ENCODE measurements around the gene C5orf46. TPM values are rescaled to one million over a fixed set of nuclear protein-coding genes. Genes with fewer than 3 reads are reported as not detected.
A peak's percentile ranks its signal among the peaks of the same experiment; 100 is the strongest.
"Not testable (repeated sequence)": the region's sequence is repeated elsewhere in the genome, so short reads cannot be mapped to it uniquely, and the experiment has no call there.

Gene C5orf46
- not detected for total RNA-seq (2021; fragmentation: NEBNext Ultra II Directional; extraction: Animal tissue kit (Norgen Biotek cat#: 25700))
- long read RNA-seq = 0 reads

DNA sequence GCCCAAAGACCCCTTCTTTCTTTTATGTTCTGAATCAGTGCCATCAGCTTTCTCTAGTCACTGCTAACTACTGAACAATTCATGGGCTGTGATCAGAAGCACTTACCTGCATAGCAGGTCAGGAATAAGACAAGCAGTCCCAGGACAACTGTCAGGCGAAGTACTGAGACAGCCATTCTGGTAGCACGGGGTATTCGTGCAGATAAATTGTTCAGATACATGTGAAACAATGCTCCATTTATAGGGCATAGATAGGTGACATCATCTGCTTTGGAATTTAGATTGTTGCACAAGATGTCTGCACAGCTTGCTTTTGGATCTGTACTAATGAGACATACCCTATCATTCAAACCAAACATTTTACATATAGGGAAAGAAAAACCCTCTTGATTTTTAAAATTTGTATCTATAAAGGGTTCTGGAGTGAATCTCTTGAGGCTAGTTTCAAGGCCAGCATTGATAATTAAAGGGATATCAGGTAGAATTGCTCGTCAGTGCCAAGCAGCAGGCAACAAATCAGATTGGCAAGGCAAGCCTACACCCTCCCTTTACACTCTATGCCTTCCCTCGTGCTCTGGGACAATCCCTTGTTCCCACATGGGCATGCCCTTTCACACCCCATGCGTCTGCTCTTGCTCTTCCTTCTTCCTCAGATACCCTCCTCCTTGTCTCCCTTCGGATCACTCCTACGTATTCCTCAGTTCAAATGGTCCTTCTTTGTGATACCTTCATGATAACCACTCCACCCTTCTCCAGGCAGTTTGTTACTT, at the start of gene C5orf46:
TSS of gene C5orf46 (minus strand) at position 213 of the 770 bp plus-strand sequence. CDS start at position 176, 37 bp downstream.
- TF ChIP-seq, protein P1, sequence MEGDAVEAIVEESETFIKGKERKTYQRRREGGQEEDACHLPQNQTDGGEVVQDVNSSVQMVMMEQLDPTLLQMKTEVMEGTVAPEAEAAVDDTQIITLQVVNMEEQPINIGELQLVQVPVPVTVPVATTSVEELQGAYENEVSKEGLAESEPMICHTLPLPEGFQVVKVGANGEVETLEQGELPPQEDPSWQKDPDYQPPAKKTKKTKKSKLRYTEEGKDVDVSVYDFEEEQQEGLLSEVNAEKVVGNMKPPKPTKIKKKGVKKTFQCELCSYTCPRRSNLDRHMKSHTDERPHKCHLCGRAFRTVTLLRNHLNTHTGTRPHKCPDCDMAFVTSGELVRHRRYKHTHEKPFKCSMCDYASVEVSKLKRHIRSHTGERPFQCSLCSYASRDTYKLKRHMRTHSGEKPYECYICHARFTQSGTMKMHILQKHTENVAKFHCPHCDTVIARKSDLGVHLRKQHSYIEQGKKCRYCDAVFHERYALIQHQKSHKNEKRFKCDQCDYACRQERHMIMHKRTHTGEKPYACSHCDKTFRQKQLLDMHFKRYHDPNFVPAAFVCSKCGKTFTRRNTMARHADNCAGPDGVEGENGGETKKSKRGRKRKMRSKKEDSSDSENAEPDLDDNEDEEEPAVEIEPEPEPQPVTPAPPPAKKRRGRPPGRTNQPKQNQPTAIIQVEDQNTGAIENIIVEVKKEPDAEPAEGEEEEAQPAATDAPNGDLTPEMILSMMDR (IDR thresholded peaks at IDR 0.05) = no peak
- Mint-ChIP-seq H3K36me3 (ENCODE audit: low read depth) (peaks cover 5% of the 10 kb centered on the region; the same call in 1 of the 2 replicates), H3K4me1 (ENCODE audit: low read depth) (no peaks in the 10 kb centered on the region), H3K9me3 (peaks cover 14% of the 10 kb centered on the region), H3K4me3 (no peak within 1 kb of the TSS), H3K27me3 (ENCODE audit: insufficient read depth) (no peaks in the 10 kb centered on the region), H3K27ac (no peak within 1 kb of the TSS)
- DNase-seq = no peak

DNA sequence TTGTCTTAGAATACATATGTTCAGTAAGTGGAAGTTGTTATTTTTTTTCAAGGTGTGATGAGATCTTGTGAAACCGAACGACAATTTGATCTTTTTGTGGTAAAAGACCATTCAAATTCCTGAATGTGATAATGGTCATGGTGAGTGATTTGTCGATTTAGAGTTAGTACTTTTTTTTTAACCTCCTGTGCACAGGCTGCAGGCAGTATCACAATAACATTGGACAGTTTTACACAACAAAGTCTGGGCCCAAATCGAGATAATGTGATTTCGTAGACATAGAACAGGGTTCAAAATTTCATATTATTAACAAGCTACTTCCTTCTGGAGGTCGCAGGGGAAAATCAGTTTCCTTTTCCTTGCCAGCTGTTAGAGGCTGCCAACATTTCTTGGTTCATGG, 48.6 kb upstream of the C5orf46 start:
- H3K4me1 Mint-ChIP-seq (ENCODE audit: low read depth) = no peaks in the 10 kb centered on the region
- H3K36me3 Mint-ChIP-seq (ENCODE audit: low read depth) = no peaks in the 10 kb centered on the region
- H3K4me3 Mint-ChIP-seq = no peak overlapping the region
- no peak overlapping the region for H3K27ac Mint-ChIP-seq
- no peak for DNase-seq
- no peaks in the 10 kb centered on the region for H3K9me3 Mint-ChIP-seq
- H3K27me3 Mint-ChIP-seq (ENCODE audit: insufficient read depth) = no peaks in the 10 kb centered on the region
- TF ChIP-seq, protein P1 (IDR thresholded peaks at IDR 0.05) = no peak

DNA sequence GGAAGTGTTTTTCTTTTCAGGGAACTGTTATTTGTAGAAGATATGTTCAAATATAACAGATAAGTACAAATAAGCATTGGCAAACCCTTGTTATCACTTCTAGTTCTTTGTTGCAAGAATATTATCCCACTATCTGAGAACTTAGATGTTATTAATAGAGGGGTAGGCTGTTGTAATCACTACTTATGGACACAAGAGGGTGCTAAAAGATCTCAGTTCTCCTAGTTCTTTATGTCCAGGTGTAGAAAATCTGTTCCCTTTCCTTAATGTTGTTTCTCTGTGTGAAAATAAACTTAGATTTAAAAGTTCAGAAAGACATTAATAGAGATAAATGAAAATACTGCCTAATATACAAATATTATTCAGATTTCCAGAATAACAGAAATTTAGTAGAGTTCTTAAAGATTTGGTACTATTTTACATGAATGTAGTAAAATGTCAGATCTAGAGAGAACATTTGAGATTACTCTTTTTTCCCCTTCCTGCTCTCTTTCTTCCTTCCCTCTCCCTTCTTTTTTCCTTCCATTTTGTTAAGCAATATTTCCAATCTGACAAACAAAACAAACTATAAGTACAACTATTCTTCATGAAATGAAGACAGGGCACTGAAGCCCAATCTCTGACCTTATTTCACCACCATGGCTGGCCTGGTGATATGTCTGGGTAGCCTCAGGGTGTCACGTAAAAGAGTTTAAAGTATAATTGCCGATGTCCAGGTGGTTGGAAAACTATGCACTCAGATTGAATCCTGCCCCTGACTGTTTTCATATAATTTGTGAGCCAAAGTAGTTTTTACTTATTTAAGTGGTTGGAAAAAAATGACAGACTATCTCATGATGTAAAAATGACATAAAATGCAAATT, 43.6 kb upstream of the C5orf46 start:
- Mint-ChIP-seq H3K36me3 (ENCODE audit: low read depth) (no peaks in the 10 kb centered on the region), H3K27me3 (ENCODE audit: insufficient read depth) (peaks cover 3% of the 10 kb centered on the region; the same call in 1 of the 2 replicates), H3K9me3 (no peaks in the 10 kb centered on the region), H3K4me3 (no peak overlapping the region), H3K4me1 (ENCODE audit: low read depth) (no peaks in the 10 kb centered on the region), H3K27ac (no peak overlapping the region)
- TF ChIP-seq, protein P1 (IDR thresholded peaks at IDR 0.05) = peak; percentile 77
- DNase-seq = peak; percentile 15

DNA sequence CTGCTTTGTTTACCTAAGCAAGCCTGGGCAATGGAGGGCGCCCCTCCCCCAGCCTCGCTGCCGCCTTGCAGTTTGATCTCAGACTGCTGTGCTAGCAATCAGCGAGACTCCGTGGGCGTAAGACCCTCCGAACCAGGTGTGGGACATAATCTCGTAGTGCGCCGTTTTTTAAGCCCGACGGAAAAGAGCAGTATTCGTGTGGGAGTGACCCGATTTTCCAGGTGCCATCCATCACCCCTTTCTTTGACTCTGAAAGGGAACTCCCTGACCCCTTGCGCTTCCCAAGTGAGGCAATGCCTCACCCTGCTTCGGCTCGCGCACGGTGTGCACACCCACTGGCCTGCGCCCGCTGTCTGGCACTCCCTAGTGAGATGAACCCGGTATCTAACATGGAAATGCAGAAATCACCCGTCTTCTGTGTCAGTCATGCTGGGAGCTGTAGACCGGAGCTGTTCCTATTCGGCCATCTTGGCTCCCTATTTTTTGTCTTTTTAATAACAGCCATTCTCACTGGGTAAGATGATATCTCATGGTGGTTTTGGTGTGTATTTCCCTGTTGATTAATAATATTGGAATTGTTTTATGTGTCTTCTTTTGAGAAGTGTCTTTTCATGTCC, 40.4 kb upstream of the C5orf46 start:
- H3K27ac Mint-ChIP-seq; H3K4me3 Mint-ChIP-seq; DNase-seq; H3K27me3 Mint-ChIP-seq (ENCODE audit: insufficient read depth); H3K9me3 Mint-ChIP-seq; H3K36me3 Mint-ChIP-seq (ENCODE audit: low read depth); H3K4me1 Mint-ChIP-seq (ENCODE audit: low read depth): not testable (repeated sequence)

DNA sequence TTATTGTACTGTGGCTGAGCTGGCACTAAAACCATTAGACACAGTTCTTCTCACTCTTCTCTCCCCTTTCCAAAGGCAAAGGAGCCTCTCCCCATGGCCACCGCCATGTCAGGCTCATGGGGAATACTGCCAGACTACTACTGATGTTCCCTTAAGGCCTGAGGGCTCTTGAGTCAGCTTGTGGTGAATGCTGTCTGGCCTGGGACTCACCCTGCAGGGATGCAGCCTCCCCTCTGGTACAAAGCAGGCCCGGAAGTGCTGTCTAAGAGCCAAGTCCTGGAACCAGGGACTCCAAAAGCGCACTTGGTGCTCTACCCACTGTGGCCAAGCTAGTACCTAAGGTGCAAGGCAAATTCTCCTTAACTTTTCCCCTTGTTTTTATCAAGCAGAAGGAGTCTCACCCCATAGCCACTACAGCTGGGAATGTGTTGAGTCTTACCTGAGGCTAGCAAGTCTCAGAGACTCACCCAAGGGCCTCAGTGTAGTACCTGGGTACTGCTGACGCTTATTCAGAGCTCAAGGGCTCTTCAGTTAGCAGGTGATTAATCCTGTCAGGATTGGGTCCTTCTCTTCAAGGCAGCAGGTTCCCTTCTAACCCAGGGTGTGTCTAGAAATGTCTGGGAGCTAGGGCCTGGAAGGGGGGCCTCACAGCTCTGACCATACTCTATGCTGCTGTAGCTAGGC, 33.2 kb upstream of the C5orf46 start:
- H3K4me1 Mint-ChIP-seq (ENCODE audit: low read depth) = no peaks in the 10 kb centered on the region
- no peak for DNase-seq
- no peak overlapping the region for H3K27ac Mint-ChIP-seq
- no peak overlapping the region for H3K4me3 Mint-ChIP-seq
- no peaks in the 10 kb centered on the region for H3K36me3 Mint-ChIP-seq (ENCODE audit: low read depth)
- TF ChIP-seq, protein P1 (IDR thresholded peaks at IDR 0.05) = no peak
- H3K9me3 Mint-ChIP-seq = peaks cover 9% of the 10 kb centered on the region; the same call in 1 of the 2 replicates
- H3K27me3 Mint-ChIP-seq (ENCODE audit: insufficient read depth) = no peaks in the 10 kb centered on the region
